Iris pigment epithelial cell (primary cell): ENCODE results near the gene HIVEP3.

ENCODE experiments used
- DNase-seq: peaks from one replicate; pipeline ENCODE4 v3.0.0-alpha.2; 2011; ENCODE audit warnings: low read depth

Gene HIVEP3

DNA sequence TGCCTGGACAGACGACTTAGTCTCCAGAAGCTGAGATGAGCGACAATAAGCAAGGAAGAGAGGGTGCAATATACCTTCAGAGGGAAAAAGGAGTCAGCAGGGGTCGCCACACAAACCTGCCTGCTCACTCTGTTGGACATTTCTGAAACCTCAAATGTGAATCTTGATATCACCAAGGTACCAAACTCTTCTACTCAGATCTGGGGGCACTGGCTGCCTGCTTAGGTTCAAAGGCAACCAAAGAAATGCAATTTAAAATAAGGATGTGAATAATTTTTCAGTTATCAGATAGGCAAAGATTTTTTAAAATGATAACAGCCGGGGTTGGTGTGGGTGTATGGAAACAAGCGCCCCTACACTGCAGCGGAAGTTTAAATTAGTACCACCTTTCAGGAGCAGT, 164.2 kb downstream of the HIVEP3 start:
- DNase-seq: no peak

DNA sequence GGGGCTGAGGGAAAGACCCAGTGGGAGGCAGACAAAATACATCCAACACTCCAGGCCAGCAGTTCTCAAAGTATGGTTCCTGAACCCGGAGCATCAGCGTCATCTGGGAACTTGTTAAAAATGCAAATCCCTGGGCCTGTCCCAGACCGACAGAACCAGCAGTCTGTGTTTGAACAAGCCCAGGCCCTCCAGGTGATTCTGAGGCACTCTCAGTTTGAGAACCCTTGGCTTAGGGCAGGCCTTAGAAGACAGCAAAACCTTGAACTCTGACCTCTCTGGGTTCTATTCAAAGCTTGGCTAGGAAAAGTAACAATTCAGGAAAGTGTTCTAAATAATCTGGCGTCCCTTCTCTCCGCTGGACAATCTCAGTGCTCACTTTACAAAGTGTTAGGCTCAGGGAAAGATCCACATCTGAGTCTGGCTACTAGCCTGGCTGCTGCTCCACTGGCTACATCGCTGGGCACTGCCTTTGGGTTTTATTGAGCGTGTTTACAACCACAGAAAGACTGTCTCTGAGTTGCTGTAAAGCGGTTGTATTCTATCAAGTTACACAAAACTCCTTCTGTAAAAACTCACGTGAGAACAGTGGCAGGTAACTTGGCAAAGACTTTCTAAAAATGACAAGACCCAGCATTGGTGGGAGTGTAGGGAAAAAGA, 166.1 kb downstream of the HIVEP3 start:
- no peak for DNase-seq

DNA sequence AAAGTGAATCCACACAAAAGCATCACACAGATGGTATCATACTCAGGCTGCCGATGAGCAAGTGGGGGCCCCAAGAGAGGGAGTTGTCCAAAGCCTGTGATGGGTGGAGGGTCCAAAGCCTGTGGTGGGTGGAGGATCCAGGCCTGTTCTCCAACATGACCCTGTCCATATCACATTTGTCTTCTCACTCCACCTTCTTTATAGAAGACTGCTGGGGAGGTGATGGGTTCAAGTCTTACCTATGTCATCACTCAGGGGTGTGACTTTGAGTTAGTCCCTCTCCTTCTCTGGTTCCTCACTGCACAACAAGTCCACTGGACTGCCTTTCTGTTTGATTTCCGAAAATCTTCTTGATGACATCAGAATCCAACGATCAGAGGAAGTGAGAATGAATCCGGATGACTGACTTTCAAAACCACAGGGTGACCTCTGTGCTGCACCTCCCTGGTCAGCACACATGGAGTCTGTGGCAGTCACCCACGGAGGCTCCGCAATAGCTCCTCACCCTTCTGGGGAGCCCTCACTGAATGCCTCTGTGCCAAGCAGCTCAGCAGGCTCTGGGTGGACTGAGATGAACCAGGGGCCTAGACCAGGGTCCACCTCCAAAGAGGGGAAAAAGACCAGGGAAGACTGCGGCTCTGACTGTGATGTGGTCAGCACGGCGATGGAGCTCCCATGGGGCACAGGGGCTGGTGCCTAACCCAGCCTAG, 166.8 kb downstream of the HIVEP3 start:
- peak; percentile 94 for DNase-seq

DNA sequence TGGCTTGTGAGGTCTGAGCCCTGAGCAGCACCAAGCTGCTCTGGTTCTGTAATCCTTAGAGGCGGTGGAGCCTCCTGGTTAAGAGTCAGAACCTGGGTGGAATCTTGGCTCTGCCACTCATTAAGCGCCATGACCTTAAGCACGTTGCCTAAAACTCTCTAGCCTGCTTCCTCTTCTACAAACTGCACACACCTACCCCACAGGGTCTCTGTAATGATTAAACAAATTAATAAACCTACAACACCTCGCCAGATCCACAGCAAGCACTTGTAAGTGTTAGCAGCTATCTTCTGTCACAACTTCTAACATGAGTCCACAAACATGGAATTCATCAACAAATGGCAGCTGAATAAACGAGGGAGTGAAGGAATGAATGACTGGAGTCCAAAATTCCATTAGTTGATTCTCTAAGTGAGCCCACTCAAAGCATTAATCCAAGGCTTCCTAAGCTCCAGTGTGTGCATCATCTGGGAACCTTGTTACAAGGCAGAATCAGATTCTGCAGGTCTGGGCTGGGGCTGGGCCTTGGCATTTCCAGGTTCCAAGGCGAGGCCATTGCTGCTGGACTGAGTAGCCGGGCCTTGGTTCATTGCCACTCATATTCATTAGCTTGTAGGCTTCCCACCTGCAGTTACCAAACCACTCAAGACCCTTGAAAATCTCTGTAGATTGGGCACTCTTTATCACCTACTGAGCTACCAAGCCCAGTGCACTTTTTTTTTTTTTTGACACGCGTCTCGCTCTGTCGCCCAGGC, 168.6 kb downstream of the HIVEP3 start:
- DNase-seq: no peak

DNA sequence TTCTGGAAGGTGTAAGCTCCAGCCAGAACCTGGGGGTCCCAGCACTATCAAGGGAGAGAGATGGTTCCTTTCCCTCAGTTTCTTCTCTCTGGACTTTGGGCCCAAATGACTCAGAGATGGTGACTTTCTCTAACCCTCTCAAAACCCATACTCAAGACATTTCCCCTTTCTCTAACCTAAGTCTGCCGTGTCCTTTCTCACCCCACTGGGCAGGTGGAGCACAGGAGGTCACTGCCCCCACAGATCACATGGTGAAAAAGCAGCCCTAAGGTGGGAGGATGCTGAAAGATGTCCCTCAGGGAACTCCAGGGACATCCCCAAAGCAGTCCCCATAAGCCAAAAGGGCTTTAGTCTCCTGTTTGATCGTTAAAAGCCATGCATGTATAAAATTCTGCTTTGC, 173.7 kb downstream of the HIVEP3 start:
- no peak for DNase-seq

DNA sequence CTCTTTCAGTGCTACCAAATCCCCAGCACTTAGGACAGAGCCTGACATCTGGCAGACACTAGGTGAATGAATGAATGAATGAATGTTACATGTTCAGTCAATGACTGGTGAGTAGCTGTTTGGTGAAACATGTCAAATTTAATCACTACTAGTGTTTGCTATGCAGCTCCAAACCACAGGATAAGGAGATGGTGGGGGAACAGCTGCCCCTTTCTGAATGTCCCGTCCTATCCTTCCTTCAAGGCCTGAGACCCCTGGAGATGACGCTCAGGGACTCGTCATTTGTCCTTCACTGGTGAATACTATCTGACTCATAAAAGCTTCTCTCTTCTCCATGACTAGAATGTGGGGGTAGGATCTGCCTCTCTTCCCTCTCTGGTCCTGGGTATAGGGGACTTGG, 175.4 kb downstream of the HIVEP3 start:
- peak; percentile 40 for DNase-seq

DNA sequence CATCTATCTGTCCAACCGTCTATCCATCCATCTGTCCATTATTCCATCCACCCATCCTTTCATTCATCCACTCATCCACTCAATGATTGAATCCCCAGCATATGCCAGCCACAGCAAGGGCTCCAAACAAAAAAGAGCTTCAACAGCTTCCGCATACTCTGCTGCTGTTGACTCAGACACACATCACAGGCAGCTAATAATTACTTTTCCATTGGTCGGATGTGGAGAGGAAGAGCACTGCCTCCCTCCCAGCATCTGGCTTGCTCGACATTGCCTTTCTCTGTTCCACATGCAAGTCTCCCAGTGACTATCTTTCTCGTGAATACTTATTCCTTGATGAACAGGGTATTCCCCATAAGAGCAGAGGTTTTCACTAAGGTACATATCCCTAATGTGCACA, 176.5 kb downstream of the HIVEP3 start:
- peak; percentile 80 for DNase-seq

DNA sequence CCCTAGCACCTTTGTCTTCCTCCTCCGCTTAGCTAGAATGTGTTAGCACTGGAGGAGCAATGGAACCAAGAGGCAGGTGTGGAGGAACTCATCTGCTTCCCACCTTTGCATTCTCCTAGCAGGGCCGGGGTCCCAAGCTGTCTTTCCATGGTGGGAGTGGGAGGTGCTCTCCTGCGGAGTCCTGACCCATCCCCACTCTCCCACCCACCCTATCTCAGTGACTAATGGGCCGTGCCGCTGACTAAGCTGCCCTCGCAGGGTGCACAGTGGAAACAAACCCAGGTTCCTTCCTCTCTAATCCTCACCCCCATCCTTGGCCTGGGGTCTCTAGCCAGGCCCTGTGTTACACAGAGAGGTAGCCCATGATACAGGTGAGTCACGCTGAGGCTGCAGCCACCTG, 177.5 kb downstream of the HIVEP3 start:
- no peak for DNase-seq

DNA sequence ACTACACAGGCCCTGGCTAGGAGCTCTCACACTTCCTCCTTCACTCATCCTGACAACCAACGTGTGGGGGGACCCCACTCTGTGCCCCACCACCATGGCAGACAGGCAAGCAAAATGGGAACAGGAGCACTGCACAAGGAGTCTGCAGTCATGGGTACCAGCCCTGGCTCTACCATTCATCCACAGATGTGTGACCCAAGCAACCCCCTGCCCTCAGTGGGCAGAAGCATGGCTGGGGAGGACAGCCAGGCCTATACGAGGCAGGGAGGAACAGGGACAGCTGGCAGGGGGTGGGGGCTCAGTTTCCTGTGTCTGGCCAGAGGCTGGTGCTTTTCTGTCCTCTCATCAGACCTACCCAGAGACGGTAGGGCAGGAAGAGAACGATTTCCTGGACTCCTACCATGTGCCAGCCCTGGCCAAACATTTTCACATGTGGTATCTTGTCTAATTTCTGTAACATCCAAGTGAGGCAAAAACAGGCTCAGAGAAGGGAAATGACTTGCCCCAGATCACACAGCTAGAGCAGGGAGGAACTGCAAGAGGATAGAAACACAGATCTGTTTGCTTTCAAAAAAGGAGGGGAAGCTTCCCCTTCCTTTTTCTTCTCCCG, 178.0 kb downstream of the HIVEP3 start:
- DNase-seq: no peak

DNA sequence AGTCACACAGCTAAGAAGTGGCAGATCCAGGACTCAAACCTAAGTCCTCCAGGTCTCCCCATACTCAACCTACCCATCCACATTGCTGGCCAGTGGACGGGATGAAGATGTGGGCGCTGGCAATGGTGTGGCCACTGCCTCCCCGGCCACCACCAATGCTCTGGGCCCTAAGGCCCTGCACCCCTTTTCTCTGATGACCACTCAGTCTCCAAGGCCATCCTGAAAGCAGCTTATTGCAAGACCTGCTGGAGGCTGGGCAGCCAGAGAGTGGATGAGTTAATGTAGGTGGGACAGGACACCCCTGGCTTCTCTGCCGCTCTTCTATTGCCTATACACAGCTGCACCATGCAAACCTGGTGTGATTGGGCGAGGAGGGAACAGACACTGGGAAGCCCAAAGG, 178.7 kb downstream of the HIVEP3 start:
- no peak for DNase-seq

DNA sequence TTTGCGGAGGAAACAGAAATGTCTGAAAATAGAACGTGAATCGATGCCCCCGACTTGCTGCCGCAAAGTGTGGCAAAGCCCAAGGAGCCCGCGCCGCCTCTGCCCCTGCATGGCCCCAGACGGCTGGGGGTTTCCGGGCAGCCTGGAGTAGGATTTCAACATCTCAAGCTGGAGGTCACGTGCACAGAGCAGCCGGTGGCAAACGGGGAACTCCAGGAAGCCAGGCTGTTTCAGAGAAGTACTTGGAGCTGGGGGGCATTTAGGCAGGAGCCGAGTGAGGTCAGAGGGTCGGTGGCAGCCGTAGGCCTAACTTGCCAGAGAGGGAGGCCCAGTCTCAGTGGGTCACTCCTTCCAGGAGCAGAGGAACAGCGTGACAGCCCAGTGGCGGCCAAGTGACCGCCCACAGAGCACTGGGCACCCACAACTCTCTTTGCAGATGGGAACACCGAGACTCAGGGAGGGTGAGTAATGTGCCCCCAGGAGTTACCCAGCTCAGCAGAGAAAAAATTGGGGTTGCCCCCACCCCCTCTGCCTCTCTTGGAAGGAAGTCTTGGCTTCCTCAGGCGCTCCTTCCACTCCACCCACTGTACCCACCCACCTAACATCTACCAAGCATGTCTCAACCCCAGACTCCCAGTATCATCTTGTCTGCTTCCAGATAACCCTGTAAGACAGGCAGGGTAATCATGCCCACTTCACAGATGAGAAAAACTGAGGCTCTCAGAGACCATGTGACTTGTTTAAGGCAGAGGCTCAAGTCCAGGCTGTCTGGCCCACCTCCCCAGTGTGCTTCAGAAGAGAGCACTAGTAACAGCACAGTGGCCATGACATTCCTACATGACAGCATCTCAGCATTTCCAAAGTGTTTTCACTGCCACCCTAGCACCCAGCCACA, 179.4 kb downstream of the HIVEP3 start:
- peak; percentile 94 for DNase-seq

DNA sequence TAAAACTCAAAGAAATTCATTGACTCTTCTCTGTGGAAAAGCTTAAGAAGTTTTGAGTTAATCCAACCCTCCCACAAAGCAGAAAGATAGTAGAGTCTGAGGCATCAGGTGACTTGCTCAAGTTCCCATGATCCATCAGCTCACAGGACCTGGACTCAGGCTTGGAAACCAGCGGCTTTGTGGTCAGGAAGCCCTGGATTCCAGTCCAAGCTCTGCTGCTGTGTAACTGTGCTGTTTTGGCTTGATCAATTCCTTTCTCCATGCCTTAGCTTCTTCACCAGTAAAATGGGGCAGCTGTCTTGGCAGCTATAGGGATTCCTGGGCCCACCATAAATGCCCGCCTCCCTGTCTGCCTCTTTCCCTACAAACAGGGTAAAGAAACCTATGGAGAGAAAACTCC, 180.2 kb downstream of the HIVEP3 start:
- peak; percentile 80 for DNase-seq

DNA sequence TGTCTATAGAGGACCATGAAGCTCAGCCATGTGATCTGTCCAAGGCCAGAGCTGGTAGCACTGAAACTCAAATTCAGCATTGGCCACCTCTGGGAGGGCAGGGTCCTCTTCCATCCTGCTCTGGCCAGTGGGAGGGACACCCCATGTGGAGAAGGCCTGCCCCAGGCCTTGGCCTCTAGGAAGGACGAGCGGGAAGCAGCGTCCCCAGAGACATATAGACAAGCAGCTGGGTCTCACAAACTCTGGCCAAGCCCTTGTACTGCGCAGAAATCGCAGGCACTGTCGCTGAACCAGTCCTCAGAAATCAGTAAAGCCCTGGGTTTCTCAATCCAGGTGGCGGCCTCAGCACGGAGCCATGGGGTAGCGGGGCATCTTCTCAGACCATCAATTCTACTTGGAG, 180.7 kb downstream of the HIVEP3 start:
- DNase-seq: no peak

DNA sequence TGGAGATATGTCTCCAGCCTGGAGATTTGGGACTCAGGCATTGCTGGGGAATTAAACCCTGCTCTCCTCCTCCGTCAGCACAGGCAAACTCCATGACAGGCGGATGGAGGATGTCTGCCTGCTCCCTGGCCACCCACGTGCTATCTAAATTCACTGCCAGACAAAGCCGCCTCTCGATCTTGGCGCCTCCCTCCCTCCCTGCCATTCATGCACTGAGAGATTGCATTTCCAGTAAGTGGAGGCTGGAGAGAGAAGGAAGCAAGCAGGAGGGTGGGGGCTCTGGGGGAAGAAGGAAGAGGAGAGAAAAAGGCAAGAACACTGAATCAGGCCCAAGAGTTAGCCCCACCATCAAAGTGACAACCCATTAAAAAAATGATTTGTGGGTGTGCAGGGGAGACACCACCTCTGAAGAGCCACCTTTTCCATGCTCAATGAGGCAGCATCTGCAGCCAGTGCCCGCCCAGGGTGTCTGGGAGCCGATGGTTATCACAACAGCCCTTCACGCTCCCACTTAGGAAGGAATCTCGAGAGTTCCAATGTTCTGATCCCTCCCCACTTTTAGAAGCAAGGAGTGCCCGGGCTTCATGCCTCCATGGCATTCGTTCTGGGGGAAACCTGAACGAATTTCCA, 183.0 kb downstream of the HIVEP3 start:
- DNase-seq: no peak

DNA sequence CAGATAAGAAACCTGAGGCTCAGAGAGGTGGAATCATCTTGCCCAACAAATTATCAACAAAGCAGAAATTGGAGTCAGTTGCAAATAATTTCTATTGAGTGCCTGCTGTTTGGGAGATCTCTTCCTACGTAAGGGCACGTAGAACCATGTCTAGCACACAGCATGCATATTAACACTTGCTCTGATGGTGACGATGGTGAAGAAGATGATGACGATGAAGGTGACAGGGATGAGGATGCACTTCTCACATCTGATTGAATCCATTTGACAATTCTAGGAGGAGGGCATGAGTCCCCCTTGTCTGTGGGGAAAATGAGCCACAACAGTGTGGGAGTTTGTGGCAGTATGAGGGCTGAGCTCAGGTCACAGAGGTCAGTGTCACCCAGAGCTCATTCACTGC, 183.6 kb downstream of the HIVEP3 start:
- no peak for DNase-seq

DNA sequence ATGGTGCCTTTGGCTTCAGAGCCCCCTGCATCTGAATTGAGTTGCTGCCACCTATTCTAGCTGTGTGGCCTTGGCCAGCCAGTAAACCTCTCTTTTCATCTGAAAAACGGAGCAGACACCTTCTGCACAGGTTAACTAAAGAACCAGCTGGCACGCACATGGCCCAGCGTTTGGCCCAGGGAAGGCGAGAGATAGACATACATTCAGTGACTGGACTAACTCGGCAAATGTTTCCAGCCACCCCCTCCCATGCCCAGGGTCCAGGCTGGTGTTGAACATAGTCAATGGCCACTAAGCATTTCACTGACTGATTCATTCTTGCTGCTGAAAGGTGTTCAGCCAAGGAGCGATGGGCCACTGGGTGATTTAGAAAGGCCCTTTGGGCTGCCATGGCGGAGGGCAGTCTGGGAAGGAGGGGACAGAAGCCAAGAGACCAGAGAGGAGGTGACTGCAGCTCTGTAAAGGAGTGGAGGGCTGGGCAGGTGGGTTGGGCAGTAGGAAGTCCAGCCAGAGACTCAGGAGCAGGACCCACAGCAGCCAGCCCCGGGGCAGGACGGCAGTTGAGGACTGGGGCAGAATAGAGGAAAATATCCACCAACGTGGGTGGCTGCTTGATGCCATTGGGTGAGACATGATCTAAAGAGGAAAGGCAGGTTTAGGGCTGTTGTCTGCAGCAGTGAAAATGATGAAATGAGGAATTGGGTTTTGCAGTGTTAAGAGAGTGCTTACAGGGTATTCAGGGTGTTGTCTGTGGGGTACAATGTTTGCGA, 184.3 kb downstream of the HIVEP3 start:
- DNase-seq: no peak

DNA sequence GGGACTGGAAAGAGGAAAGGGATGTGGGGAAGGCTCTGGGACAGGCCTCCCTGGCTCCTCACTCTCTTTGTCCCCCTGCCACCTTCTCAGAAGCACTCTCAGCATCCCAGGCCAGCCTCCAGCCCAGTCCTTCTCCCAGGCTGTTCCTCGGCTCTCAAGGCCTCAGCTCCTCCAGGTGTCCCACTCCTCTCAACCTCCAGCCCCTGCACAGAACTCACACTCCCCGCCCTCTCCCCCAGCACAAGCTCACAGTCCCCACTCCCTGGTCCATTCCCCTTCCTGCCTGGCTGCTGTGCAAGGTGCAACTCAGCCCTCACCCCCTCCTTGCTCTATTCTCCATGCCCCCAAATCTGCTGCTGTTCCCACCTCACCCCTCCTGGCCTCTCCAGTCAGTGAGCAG, 185.0 kb downstream of the HIVEP3 start:
- DNase-seq: no peak

DNA sequence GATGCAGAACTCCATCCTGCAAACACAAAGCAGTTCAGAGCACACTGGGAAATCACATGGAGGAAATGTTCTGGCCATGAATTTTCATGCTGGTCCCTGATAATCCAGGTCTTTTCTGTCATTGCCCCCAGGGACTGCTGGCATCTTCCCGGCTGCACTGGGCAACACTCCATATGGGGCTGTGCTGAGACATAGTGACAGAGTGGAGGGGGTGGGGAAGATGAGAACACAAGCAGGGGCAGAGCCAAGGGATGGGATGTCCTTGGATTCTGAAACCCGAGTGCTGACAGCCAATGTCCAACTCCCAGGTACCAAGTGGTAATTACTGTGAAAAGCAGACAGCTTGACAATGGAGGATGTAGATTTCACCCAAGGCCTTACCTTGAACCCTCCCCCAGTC, 185.7 kb downstream of the HIVEP3 start:
- DNase-seq: no peak

DNA sequence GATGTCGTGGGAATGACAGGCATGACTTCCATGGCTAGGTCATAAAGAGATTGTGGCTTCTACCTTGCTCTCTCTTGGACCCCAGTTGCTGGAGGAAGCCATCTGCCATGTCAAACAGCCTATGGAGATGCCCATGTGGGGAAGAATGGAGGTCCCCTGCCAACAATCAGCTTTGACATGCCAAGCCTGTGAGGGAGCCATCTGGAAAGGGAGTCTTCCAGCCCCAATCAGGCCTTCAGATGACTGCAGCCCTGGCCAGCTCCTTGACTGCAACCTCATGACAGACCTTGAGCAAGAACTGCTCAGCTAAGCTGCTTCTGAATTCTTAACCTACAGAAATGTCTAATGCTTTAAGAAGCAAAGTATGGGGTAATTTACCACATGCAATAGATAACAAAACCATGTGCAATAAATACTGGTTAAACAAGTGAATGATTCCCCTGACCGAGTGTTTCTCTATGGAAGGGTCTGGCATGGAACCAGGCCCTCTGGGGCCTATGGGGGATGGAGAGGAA, 187.1 kb downstream of the HIVEP3 start:
- peak; percentile 51 for DNase-seq

DNA sequence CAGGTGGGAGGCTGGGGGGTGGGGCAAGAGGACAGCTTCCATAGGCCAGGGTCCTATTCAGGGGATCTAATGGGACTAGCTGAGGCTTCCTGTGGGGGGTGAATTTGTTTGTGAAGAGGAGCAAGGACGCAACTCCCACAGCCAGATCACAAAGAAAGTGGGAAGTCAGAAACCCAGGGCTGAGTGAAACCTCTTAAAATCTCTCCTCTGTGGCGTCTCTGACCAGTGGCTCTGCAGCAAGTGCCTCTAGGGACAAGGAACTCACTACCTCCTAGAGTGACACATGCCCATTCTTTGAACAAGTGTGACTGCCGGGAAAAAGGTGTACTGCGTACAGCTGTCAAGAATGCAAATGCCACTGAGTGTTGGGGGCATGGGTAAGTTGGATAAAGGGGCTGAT, 187.9 kb downstream of the HIVEP3 start:
- no peak for DNase-seq
